Transverse colon (tissue), 4 donors: Measurements from ENCODE around the gene SMYD3.

ENCODE experiments used
- CTCF ChIP-seq, 5 experiments: fragments of 200-600 bp in 3 of 5; fragments of 450-650 bp in 2 of 5; sonication (generic) in 3 of 5; IDR thresholded peaks; 1 replicate in 2 of 5; 2 replicates in 3 of 5; pipeline ENCODE4 v1.5.1; 2016 to 2017; ENCODE audit warnings: antibody characterized with exemption in 5 of 5, inconsistent platforms in 3 of 5, mild to moderate bottlenecking in 2 of 5, moderate library complexity in 1 of 5
- EP300 ChIP-seq: sonication (generic); formaldehyde crosslinking; IDR thresholded peaks from one replicate; pipeline ENCODE4 v1.6.1; 2017; ENCODE audit warnings: antibody characterized with exemption, low read depth
- POLR2A ChIP-seq: fragments of 450-650 bp; IDR thresholded peaks from one replicate; pipeline ENCODE4 v1.6.1; 2016; ENCODE audit warnings: antibody characterized with exemption, mild to moderate bottlenecking, moderate library complexity
- POLR2AphosphoS5 ChIP-seq, 3 donors: sonication (generic); formaldehyde crosslinking; IDR thresholded peaks; one replicate each; pipeline ENCODE4 v1.6.1; 2016; ENCODE audit warnings: antibody characterized with exemption in 3 of 3

GRCh38 chr1:246035060-246035541, 472.0 kb downstream of the SMYD3 start:
- TF ChIP-seq CTCF (IDR thresholded peaks at IDR 0.05) (no peak), POLR2AphosphoS5 (IDR thresholded peaks at IDR 0.05) (no peak), POLR2A (no peak), EP300 (no peak)
